ENCODE measurements around the gene RRP12.

DNA sequence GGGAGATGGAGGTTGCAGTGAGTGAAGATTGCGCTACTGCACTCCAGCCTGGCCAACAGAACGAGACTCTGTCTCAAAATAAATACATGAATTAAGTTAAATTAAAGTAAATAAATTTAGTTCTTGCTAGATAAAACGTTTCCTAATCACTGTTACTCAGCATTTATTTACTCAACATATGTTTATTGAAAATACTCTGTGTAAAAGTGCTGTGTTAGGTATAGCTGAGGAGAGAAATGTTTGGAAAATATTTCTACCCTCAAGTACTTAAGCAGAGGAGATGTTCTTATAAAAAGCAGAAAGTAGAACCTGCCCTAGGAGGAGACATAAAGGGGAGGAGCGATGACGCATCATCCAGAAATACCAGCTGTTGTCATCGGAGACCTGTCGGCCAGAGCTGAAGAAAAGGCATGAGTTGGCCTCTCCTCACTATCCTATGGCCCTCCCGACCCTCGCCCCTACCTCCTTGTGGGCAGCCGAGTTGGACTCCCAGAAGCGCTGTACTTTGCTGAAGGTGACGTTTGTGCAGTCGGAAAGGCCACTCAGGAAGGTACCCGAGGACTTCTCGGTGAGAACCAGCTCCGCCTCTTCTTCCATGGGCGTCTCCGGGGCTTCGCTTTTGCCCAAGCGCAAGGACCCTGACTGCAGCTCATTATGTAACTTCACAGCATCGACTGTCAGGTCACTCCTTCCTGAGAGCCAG, 1.1 kb downstream of the RRP12 start:
- TF ChIP-seq, protein P1, sequence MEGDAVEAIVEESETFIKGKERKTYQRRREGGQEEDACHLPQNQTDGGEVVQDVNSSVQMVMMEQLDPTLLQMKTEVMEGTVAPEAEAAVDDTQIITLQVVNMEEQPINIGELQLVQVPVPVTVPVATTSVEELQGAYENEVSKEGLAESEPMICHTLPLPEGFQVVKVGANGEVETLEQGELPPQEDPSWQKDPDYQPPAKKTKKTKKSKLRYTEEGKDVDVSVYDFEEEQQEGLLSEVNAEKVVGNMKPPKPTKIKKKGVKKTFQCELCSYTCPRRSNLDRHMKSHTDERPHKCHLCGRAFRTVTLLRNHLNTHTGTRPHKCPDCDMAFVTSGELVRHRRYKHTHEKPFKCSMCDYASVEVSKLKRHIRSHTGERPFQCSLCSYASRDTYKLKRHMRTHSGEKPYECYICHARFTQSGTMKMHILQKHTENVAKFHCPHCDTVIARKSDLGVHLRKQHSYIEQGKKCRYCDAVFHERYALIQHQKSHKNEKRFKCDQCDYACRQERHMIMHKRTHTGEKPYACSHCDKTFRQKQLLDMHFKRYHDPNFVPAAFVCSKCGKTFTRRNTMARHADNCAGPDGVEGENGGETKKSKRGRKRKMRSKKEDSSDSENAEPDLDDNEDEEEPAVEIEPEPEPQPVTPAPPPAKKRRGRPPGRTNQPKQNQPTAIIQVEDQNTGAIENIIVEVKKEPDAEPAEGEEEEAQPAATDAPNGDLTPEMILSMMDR (IDR thresholded peaks at IDR 0.05; ENCODE audit: insufficient read depth, low read length), result no peak
- no peak for TF ChIP-seq SPI1 (IDR thresholded peaks at IDR 0.05; ENCODE audit: borderline replicate concordance, low read depth)
- TF ChIP-seq POLR2AphosphoS5 (IDR thresholded peaks at IDR 0.05; ENCODE audit: low read depth), result no peak
- TF ChIP-seq, protein P2, sequence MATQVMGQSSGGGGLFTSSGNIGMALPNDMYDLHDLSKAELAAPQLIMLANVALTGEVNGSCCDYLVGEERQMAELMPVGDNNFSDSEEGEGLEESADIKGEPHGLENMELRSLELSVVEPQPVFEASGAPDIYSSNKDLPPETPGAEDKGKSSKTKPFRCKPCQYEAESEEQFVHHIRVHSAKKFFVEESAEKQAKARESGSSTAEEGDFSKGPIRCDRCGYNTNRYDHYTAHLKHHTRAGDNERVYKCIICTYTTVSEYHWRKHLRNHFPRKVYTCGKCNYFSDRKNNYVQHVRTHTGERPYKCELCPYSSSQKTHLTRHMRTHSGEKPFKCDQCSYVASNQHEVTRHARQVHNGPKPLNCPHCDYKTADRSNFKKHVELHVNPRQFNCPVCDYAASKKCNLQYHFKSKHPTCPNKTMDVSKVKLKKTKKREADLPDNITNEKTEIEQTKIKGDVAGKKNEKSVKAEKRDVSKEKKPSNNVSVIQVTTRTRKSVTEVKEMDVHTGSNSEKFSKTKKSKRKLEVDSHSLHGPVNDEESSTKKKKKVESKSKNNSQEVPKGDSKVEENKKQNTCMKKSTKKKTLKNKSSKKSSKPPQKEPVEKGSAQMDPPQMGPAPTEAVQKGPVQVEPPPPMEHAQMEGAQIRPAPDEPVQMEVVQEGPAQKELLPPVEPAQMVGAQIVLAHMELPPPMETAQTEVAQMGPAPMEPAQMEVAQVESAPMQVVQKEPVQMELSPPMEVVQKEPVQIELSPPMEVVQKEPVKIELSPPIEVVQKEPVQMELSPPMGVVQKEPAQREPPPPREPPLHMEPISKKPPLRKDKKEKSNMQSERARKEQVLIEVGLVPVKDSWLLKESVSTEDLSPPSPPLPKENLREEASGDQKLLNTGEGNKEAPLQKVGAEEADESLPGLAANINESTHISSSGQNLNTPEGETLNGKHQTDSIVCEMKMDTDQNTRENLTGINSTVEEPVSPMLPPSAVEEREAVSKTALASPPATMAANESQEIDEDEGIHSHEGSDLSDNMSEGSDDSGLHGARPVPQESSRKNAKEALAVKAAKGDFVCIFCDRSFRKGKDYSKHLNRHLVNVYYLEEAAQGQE (IDR thresholded peaks at IDR 0.05; ENCODE audit: insufficient replicate concordance, low read depth), result no peak
